NCI-H1105 treated with DMSO at 0.1 percent for 48 hours (cell line): Measurements from ENCODE around the gene LTBR.

Experiments used
- DNase-seq: peaks from one replicate; lab custom pipeline; 2025; lab: John Stamatoyannopoulos, UW

The LTBR gene

DNA sequence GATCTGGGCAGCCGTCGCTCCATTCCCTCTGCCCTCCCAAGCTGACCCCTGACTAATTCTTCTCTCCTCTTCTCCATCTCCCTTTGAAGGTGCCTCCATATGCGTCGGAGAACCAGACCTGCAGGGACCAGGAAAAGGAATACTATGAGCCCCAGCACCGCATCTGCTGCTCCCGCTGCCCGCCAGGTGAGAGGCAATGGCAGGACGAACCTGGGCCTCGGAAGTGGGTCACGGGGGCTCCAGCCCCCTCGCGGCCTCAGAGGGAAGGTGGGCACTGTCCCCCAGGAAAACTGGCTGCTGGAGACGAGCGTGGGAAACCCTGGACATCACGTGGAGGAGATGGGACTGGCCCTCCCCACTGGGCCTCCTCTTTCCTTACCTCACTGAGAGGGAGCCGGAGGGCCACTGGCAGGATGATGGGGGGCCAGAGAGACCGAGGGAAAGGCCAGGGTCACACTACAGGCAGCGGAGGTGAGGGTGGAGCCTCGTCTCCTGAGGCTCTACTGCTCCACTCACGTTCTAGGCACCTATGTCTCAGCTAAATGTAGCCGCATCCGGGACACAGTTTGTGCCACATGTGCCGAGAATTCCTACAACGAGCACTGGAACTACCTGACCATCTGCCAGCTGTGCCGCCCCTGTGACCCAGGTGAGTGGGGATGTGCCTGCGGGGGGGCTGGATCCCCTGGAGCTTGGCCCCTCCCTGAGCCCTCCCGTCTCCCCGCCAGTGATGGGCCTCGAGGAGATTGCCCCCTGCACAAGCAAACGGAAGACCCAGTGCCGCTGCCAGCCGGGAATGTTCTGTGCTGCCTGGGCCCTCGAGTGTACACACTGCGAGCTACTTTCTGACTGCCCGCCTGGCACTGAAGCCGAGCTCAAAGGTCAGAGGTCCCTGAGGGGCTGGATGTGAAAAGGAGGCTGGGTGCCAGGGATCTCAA is 806 bp downstream of the LTBR start:
- DNase-seq = no peak

DNA sequence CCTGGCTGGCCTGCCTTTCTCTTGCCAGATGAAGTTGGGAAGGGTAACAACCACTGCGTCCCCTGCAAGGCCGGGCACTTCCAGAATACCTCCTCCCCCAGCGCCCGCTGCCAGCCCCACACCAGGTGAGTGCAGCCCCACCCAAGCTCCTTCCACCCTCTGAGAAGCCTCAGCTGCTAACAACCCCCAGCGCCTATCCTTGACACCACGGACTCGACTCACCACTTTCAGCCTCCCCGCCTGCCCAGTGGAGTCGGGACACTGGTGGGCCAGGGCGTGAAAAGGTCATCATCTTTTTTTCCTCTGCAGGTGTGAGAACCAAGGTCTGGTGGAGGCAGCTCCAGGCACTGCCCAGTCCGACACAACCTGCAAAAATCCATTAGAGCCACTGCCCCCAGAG is 2.1 kb downstream of the LTBR start:
- no peak for DNase-seq

DNA sequence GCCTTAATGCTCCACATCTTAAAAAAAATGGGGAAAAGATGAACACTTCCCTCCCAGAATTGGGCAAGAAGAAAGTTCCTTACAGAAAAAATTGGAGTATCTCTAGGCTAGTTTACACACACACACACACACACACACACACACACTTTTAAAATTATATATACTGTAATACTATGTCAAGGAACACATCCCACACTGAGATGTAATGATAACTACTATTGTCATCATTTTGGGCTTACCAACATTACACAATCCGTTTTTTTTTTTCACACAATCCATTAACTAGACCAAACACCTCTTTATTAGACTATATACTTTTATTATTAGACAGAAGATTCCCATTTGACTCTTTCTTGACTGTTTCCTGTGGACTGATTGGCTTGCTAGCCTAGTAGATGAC is 2.5 kb downstream of the LTBR start:
- DNase-seq = no peak

DNA sequence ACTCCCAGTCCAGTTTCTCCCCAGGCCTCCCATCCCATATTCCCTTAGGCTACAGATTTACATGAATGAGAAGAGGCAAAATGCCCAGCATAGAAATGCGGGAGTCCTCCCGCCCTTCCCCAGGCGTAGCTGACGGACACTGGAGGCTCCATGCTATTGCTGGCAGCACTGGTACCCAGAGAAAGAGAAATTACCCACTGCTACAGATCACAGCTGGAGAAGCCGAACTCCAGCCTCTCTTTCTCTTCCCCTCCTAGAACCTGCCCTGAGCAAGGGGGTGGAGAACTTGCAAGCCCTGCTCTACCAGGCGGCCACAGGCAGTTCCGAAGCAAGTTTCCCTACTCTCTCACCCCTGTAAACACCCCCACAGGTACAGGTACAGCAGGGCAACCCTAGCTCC is 3.6 kb downstream of the LTBR start:
- DNase-seq = no peak

DNA sequence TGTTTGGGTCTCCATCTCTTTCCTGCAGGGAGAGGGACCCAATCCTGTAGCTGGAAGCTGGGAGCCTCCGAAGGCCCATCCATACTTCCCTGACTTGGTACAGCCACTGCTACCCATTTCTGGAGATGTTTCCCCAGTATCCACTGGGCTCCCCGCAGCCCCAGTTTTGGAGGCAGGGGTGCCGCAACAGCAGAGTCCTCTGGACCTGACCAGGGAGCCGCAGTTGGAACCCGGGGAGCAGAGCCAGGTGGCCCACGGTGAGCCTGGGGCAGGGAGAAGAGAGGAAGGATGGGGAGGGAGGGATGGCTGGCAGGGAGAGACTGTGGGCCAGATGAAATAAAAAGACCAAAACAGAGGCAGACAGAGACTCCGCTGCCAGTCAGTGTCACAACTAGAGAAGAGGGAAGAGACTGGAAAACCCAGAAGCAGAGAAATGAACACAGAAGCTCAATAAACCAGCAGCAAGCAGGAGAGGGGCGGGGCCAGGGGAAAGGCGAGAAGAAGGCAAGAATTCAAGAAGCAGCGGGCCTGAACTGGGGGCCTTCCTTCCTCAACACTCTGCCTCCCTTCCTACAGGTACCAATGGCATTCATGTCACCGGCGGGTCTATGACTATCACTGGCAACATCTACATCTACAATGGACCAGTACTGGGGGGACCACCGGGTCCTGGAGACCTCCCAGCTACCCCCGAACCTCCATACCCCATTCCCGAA is 6.3 kb downstream of the LTBR start:
- DNase-seq = no peak

DNA sequence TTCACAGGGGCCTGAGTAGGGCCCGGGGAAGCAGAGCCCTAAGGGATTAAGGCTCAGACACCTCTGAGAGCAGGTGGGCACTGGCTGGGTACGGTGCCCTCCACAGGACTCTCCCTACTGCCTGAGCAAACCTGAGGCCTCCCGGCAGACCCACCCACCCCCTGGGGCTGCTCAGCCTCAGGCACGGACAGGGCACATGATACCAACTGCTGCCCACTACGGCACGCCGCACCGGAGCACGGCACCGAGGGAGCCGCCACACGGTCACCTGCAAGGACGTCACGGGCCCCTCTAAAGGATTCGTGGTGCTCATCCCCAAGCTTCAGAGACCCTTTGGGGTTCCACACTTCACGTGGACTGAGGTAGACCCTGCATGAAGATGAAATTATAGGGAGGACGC is 7.1 kb downstream of the LTBR start:
- DNase-seq = no peak

DNA sequence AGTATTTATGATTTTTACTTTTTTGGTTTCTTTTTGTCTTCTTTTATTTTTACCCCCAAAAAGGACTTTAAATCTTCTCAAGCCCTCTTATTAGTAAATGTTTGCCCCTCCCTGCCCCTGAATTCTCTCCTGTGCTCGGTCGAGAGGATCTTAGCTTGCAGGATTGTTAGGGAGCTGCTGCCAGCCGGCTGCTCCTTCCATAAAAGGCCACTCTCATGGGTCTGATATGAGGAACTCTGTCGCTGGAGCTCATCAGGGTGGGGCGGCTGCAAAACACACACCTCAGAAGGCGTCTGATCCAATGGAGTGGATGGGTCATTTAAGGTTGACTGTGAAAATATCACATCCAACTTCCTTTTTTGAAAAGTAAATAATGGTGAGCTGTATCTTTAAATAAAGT is 8.5 kb downstream of the LTBR start:
- DNase-seq = no peak

DNA sequence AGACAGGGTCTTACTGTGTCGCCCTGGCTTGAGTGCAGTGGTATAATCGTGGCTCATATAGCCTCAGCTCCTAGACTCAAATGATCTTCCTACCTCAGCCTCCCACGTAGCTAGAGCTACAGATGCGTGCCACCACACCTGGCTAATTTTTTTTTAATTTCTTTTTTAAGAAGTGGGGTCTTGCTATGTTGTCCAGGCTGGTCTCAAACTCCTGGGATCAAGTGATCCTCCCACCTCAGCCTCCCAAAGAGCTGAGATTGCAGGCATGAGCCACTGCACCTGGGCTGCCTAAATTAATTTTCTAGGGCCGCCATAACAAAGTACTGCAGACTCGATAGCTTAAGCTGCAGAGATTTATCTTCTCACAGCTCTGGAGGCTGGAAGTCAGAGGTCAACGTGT is 9.1 kb downstream of the LTBR start:
- no peak for DNase-seq

DNA sequence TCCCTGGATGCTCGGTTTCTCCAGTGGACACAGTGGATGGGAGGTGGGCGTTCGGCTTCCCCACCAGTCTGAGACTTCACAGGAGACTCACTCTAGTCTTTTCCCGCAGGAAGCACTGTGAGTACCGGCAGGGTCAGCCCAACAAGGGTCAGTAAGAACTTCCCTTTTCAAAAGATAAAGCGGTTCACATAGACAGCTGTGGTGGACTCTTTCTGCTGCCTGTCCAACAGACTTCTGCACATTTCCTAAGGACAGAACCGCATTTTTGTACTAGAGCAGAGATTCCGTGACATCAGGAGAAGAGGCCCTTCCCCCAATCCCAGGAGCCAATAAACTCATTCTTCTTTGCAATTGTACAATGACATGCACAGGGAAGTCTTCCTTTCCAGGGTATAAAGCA is 10.4 kb downstream of the LTBR start:
- DNase-seq = no peak

DNA sequence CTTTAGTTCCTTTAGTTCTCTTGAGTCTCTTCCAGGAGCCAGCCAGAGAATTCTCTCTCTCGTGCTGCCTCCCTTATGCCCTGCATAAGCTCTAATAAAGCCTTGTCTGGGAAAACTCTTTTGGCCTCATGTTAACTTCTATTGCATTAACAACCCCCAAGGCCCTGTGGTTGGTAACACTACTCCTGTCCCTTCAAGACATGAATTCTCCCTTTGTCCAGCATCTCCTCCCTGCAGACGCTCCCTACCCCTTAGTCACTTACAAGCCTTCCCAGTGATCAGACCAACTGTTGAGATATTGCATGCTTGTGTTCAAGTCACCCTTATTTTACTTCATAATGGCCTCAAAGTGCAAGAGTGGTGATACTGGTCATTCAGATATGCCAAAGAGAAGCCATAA is 12.1 kb downstream of the LTBR start:
- DNase-seq = no peak

DNA sequence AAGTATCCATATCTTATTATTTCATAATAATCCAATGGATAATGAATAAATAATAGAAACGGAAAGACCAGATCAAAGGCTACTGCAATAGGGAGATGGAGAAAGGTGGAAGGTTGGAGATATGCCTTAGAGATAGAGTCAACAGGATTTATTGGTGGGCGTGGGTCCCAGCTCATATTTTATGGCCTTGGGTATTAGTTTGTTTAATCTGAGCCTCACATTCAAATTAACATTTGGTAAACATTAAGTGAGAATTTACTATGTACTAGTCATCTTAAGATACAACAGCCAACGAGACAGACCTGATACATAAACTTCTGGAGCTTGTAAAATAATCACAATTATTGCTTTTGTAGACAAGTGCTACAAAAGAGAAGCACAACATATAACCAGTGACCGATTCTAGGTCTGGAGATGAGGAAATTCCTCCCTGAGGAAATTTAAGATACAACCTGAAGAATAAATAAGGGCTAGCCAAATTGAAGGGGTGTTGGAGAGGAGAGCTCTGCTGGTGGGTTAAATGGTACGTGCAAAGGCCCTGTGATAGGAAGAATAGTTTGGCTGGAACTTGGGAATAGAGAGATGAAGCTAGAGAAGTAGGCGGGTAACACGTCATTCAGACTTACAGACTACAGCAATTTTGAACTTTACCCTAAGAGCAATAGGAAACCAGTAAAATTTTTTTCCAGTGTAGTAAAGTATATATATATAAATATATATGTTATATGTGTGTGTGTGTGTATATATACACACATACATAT is 16.1 kb downstream of the LTBR start:
- DNase-seq = no peak

DNA sequence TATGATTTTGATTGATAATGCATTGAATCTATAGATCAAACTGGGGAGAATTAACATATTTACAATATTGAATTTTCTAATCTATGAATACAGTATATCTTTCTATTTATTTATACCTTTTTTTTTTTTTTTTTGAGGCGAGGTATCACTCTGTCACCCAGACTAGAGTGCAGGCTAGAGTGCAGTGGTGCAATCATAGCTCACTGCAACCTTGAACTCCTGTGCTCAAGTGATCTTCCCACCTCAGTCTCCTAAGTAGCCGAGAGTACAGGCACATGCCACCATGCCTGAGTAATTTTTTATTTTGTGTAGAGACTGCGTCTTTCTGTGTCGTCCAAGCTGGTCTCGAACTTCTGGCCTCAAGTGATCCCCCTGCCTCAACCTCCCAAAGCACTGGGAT is 20.4 kb downstream of the LTBR start:
- DNase-seq = no peak

DNA sequence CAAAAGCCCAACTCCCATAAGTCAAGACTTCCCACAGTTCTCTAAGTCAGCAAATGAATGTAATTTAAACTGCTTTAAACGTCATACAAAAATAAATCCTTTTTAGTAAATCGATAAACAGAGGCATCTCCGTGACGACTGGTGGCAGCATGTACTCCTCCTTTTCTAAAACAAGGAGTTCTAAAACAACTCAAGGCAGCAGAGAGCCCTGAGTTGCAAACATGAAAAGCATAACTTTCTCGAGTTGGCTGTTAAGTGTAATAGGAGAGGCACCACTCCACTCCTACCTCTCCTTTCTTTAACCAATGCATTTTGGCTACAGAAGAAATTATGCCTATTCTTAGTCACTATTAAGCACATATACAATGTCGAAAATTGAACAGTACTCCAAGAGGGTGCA is 22.0 kb downstream of the LTBR start:
- no peak for DNase-seq

DNA sequence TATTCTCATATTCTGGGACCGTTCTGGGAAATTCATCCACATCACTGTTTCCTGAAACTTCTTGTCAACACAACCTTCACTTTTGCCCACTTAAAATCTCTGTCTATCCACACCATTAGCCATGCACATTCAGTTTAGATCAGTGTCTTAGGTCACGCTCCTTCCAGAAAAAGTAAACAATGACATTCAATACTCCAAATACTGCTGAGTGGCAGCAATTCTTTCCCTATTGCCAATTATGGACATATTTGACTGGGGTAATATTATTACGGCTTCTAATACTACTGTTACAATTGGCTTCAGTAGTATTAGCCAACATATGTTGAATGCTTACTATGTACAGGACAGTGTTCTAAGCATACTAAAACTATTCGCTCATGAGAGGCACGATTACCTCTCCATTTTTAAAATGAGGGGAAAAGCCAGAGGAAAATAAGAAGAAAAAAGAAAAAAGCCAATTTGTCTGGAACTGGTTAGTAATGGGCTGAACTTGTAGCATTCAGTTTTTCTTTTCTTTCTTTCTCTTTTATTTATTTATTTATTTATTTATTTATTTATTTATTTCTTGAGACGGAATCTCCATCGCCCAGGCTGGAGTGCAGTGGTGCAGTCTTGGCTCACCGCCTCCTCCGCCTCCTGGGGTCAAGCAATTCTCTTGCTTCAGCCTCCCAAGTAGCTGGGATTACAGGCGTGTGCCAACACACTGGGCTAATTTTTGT is 23.4 kb downstream of the LTBR start:
- no peak for DNase-seq

DNA sequence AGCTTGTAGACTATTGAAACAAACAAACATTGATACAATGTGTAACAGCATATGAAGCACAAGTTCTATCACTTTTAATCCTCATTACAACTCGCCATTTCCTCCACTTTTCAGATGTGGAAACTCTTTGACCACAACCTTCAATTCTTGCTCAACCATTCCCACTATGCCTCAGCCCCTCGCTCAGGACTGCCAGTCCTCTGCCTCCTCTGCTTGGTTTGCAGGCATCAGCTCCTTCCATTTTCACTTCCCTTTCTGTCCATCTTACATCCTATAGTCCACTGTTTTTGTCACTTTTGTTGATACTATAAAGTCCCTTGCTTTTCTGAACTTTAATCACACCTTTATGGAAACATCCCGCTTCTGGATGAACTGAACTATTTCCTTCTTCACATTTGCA is 32.6 kb downstream of the LTBR start:
- DNase-seq = no peak

DNA sequence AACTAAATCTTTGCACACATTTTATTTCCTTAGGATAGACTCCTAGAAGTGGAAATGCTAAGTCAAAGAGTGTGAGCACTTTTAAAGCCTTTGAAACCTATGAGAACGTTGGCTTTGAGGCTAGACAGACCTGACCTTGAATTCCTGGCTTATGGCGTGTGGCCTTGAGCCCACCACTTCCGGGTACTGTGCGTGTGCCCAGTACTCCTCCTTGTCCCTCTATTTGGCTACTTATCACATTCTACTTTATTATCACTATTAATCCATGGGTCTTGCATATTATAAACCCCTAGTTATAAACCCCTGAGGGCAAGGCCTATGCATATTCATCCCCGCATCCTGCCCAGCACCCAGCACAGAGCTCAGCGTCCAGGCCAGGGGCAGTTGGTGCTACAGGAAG is 34.8 kb downstream of the LTBR start:
- no peak for DNase-seq

DNA sequence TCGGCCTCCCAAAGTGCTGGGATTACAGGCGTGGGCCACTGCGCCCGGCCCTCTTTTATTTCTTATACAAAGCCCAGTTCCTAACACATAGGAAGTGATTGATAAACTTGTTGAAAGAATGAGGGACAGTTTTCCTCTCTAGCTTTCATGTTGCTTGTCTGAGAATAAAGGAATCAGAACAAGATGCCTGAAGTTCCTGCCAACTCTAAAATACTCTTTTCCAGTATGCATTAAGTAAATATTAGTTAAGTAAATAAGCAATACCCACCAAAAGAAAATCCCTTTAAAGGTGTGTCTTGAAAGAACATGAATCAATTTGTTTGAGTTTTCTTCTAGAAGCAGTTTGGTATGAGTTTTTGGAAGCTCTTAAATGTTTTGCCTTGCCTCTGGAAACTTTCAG is 36.4 kb downstream of the LTBR start:
- no peak for DNase-seq

DNA sequence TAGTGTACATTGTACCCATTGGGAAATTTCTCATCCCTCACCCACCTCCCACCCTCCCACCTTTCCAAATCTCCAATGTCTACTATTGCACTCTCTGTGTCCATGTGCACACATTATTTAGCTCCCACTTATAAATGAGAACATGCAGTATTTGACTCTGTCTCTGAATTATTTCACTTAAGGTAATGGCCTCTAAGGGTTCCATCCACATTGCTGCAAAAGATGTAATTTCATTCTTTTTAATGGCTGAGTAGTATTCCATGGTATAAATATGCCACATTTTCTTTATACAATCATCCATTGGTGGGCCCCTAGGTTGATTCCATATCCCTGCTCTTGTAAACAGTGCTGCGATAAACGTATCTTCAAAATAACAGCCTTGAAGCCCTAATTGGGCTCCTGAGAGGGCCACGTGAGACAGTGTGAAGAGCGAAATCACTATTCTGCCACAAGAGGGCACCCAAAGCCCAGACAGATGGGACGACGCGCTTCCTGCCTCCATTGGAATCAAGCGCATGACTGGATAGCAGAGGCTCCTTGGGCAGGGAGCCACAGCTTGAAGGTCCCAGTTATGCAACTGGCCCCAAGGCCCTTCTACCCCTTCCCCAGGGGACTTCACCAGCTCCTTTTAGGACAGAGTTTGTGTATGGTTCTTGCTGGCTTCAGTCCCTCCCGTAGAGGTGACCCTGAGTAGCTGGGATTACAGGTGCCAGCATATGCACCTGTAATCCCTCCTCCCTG is 39.5 kb downstream of the LTBR start:
- peak; percentile 87 for DNase-seq

DNA sequence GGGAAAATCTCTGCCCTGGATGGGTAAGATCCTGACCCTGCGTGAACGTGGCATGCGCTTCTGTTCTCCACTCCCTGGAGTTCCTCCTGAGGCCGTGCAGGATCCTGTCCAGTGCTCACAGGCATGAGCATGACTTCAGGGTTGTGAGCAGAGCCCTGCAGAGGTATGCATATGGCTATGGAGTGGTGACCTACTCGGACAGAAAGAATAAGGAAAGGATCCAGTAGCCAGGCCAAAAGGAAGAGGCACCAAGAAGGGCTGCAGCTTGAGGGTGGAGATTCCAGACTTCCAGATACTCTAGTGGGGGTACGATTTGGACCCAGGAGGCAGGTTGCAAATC is 40.0 kb downstream of the LTBR start:
- no peak for DNase-seq

DNA sequence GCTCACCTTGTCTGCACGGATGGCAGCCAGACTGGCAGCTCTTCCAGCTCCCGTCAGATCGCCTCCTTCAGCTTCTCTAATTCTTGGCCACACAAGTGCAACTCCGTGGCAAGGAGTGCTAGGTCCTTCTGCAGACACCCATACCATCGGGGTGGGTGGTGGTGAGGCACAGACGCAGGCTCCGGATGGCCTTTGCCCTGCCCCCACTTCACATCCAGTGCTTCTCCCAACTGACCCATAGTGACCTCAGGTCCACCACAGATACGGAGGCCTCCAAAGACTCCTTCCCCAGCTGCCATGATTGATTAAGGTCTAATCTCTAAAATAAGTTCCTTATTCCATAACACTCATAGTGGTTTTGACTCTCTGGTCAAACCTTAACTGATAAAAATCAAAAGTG is 40.9 kb downstream of the LTBR start:
- no peak for DNase-seq
